ENCODE measurements around the gene REPS2.

DNA sequence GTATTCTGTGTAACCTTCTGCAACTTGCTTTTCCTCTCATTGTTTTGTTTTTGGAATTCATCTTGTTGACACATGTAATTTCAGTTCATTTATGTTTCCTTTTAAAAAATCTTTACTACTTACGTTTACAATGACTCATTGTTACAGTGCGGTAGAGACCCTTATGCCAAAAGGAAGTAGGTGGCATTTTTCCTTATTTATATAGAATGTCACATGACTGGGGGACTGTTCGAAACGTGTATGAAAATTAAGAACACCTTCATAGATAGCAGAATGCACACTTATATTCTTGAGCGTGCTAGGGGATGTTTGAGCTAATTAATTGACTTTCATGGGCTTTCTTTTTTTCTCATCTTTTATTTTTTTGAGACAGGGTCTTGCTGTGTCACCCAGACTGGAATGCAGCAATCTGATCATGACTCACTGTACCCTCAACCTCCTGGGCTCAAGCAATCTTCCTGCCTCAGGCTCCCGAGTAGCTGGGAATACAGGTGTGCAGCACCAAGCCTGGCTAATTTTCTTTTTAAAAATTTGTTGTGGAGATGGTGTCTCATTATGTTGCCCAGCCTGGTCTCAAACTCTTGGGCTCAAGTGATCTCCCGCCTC is 7.3 kb downstream of the REPS2 start:
- TF ChIP-seq, protein P1, sequence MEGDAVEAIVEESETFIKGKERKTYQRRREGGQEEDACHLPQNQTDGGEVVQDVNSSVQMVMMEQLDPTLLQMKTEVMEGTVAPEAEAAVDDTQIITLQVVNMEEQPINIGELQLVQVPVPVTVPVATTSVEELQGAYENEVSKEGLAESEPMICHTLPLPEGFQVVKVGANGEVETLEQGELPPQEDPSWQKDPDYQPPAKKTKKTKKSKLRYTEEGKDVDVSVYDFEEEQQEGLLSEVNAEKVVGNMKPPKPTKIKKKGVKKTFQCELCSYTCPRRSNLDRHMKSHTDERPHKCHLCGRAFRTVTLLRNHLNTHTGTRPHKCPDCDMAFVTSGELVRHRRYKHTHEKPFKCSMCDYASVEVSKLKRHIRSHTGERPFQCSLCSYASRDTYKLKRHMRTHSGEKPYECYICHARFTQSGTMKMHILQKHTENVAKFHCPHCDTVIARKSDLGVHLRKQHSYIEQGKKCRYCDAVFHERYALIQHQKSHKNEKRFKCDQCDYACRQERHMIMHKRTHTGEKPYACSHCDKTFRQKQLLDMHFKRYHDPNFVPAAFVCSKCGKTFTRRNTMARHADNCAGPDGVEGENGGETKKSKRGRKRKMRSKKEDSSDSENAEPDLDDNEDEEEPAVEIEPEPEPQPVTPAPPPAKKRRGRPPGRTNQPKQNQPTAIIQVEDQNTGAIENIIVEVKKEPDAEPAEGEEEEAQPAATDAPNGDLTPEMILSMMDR (IDR thresholded peaks at IDR 0.05) = no peak
- TF ChIP-seq POLR2A (IDR thresholded peaks at IDR 0.05) = no peak
- no peak for TF ChIP-seq POLR2AphosphoS5 (IDR thresholded peaks at IDR 0.05)
